ENCODE results near the gene DCAF5.
A peak's percentile ranks its signal among the peaks of the same experiment; 100 is the strongest.
"Not testable (repeated sequence)": the region's sequence is repeated elsewhere in the genome, so short reads cannot be mapped to it uniquely, and the experiment has no call there.

DCAF5 gene

GRCh38 chr14:69096246-69096645 lies 56.7 kb downstream of the DCAF5 start:
- DNase-seq (ENCODE audit: low spot score): no peak

- DNase-seq (ENCODE audit: low spot score): no peak
Measured at GRCh38 chr14:69094481-69094880, 58.4 kb downstream of the DCAF5 start.

- DNase-seq (ENCODE audit: low spot score): peak; percentile 79
Measured at GRCh38 chr14:69093631-69094421, 59.1 kb downstream of the DCAF5 start.

- no peak for DNase-seq (ENCODE audit: low spot score)
Measured at GRCh38 chr14:69092840-69093422, 60.0 kb downstream of the DCAF5 start.

- DNase-seq (ENCODE audit: low spot score): no peak
Measured at GRCh38 chr14:69091695-69092094, 61.2 kb downstream of the DCAF5 start.

- DNase-seq (ENCODE audit: low spot score): no peak
Measured at GRCh38 chr14:69091006-69091405, 61.9 kb downstream of the DCAF5 start.

GRCh38 chr14:69090187-69090789 lies 62.6 kb downstream of the DCAF5 start:
- DNase-seq (ENCODE audit: low spot score): peak; percentile 73

GRCh38 chr14:69089046-69089445 lies 63.9 kb downstream of the DCAF5 start:
- no peak for DNase-seq (ENCODE audit: low spot score)

- DNase-seq (ENCODE audit: low spot score): no peak
Measured at GRCh38 chr14:69088586-69088985, 64.3 kb downstream of the DCAF5 start.

- DNase-seq (ENCODE audit: low spot score): no peak
Measured at GRCh38 chr14:69087061-69087461, 65.9 kb downstream of the DCAF5 start.

- DNase-seq (ENCODE audit: low spot score): no peak
Measured at GRCh38 chr14:69086537-69086936, 66.4 kb downstream of the DCAF5 start.

GRCh38 chr14:69084023-69084422 lies 68.9 kb downstream of the DCAF5 start:
- DNase-seq (ENCODE audit: low spot score): no peak

- DNase-seq (ENCODE audit: low spot score): no peak
Measured at GRCh38 chr14:69083181-69083580, 69.7 kb downstream of the DCAF5 start.

GRCh38 chr14:69081271-69081670 lies 71.6 kb downstream of the DCAF5 start:
- DNase-seq (ENCODE audit: low spot score): no peak

GRCh38 chr14:69079747-69080146 lies 73.2 kb downstream of the DCAF5 start:
- DNase-seq (ENCODE audit: low spot score): no peak

- peak; percentile 44 for DNase-seq (ENCODE audit: low spot score)
Measured at GRCh38 chr14:69079188-69079742, 73.7 kb downstream of the DCAF5 start.

GRCh38 chr14:69077841-69078240 lies 75.1 kb downstream of the DCAF5 start:
- no peak for DNase-seq (ENCODE audit: low spot score)

- DNase-seq (ENCODE audit: low spot score): not testable (repeated sequence)
Measured at GRCh38 chr14:69077185-69077584, 75.7 kb downstream of the DCAF5 start.

GRCh38 chr14:69076341-69076740 lies 76.6 kb downstream of the DCAF5 start:
- no peak for DNase-seq (ENCODE audit: low spot score)

- DNase-seq (ENCODE audit: low spot score): no peak
Measured at GRCh38 chr14:69073915-69074314, 79.0 kb downstream of the DCAF5 start.

- no peak for DNase-seq (ENCODE audit: low spot score)
Measured at GRCh38 chr14:69073429-69073828, 79.5 kb downstream of the DCAF5 start.

GRCh38 chr14:69072584-69072983 lies 80.3 kb downstream of the DCAF5 start:
- no peak for DNase-seq (ENCODE audit: low spot score)

All from SW480 (cell line).